HG02610 (cell line): ENCODE results near the gene FMN2.
"Not testable (repeated sequence)": the region's sequence is repeated elsewhere in the genome, so short reads cannot be mapped to it uniquely, and the experiment has no call there.

Experiments used
- ATAC-seq: cut with Tn5 transposase; IDR thresholded peaks from one replicate; pipeline ENCODE4 v1.9.1; 2021; ENCODE audit warnings: mild to moderate bottlenecking, moderate library complexity; ENCODE audit not compliant: unreplicated experiment

FMN2 gene

DNA sequence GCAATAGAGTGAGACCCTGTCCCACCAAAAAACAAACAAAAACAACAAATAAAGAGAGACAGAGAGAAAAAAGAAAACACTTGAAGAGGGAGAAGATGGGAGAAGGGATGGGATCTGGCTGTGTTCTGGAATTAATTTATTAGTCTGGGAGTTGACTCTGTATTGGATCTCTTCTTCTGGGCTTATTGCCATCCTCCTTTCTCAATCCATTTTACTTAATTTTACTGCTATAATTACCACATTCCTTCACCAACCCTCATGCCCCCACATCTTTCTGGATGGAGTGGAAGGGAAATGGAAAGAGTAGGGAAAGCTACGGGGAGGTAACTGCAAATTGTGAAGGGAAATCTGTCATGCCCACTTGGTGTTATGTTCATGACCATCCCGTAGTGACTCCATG lies 42.9 kb downstream of the FMN2 start:
- ATAC-seq = no peak

DNA sequence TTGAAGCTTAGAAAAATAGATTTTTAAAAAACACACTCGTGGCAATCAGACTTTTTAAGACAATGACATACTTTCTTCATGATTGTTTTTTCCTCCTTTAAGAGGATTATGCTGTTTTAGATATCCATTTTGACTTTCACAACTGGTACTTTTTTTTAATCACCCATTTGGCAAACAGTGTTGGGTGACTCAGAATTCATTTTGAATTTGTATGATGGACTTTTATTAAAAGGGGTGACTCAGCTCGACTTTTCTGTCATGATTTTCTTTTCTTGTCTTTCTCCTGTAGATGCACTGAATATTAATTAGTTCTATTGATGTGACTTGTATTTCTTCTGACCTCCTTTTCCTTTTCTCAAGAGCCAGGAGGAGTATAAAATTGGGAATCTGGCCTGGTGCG lies 44.7 kb downstream of the FMN2 start:
- ATAC-seq = no peak

DNA sequence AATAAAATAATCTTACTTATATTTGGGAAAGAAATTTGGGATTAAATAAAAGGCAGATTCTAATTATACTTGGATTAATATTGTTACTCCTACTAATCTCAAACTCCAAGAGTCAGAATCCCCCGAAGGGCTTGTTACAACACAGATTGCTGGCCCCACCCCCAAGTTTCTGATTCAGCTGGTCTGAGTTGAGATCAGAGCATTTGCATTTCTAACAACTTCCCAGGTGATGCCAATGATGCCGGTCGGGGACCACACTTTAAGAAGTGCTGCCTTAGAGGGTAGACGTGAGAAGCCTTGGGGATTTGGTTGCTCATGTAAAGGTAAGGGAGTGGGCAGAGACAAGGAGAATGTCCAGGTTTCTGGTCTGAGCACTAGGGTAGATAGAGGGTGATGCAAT lies 47.2 kb downstream of the FMN2 start:
- no peak for ATAC-seq

DNA sequence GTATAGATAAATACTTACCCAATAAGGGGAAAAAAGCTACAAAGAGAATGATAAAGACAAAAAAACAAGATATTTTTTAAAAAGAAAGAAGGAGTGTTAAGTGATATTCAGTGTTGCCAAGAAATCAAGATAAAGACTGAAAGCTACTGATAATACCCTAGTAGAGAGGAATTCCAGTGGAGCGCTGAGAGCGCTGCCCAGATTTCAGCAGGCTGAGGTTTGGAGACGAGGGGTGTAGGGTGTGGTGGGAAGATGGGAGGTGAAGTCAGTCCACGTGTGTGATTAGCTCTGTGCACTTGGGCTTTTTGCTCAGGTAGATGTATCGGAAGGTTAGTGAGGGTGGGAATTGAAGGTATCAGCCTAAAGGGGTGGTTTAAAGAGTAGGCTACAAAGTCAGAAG lies 47.8 kb downstream of the FMN2 start:
- no peak for ATAC-seq

DNA sequence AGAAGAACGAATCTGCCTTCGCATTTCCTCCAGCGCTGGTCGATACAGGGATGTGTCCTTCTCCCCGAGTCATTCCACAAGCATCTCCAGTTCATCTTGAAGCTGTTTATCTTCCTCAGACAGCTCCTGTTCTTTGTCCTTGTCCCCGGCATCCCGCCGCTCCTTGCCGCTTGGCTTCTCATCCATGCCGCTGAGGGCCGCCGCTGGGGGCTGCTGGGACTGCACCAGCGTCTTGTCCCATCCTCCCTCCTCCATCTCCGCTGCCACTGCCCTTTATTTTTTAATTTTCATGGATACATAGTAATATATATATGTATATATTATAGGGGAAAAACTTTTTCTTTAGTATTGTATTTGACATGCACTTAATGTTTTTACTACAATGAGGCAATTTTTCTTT lies 53.4 kb downstream of the FMN2 start:
- ATAC-seq = no peak

DNA sequence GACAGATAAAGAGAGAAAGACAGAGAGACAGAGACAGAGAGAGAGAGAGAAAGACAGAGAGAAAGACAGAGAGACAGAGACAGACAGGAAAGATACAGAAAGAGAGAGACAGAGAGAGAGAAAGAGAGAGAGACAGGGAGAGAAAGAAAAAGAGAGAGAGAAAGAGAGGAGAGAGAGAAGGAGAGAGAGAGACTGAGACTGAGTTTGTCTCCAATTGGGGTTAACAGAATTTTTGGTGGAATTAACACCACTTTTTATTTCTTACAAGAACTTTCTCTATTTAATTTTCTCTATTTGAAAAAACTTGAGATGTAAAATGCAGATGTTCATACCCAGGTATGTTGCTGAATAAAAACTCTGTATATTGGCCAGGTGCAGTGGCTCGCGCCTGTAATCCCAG lies 56.6 kb downstream of the FMN2 start:
- ATAC-seq = no peak

DNA sequence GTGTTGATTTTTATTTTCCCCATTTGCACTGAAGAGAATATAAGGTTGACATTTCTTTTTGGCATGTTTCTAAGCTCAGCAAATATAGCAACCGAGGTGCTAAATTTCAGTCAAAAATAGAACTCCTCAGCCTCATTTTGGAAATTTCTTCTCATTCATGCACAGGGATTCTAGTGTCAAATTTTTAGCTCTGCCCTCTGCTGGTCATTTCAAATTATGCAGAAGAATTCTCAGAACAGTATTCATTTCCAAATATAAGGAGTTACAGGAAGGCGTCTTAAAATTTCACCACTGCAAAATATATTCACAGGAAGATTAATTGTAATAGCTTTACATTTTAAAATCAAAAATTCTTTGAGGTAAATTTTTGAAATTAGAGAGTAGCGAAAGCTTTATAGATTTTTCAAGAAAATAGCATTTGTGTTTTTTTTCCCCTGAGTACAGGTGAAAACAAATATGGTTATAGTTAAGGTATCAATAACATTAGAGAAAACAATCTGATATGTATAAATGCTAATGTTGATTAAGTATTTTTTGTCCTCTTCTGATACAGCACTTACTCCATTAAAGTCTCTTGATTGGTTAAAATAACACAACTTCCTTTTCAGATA lies 57.9 kb downstream of the FMN2 start:
- no peak for ATAC-seq

DNA sequence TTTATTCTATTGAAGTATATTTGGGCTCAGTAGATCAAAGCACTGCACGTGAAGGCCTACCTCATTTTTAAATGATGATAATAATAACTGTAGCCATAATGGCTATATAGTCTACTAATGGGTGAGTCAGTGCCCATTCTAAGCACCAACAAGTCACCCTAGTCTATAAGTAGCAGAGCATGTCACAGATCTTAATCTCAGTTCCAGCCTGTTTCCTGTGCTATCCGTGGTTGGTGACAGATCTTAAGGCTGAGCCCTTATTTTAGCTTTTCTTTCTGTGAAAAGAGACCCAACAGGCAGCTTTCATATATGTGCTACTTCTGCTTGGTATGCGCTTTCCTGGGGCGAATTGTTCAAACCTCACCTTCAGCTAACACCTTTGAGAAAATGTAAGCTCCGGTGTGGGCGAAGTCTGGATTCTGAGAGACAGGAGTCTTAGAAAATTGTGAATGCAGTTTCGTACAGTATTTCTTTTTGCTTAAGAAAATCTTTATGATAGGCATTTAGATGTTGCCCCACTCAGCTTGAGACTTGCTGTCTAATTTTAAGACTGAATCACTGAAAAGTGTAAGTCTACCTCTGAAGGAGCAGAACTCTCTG lies 59.6 kb downstream of the FMN2 start:
- ATAC-seq = no peak

DNA sequence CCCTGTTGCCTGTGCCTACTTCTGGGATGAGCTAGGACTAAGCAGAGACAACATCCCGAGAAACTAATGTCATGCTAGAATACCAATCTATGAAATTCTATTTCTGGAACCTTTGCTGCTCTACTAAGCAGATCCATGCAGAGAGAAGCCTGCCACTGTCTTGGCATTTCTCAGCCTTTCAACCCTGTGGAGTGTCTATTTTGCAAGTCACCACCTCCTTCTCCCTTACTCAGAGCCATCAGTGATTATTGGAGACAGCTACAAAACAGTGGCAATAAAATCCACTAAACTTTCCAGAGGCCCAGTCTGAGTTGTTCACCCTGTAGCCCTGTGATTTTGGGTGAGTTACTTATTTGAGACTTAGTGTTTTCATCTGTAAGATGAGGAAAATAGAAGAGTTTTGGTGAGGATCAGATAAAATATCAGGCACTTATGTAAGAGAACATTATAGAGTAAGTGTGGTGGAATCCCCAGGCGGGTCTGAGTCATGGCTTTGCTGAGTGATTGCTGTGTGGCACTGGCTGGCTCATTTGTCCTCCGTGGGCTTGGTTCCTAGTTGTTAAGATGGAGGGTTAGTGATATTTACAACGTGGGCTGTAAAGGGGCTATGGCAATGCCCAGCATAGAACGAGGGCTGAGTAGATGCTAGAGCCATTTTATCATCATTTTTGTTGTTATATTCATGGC lies 61.1 kb downstream of the FMN2 start:
- ATAC-seq = no peak

DNA sequence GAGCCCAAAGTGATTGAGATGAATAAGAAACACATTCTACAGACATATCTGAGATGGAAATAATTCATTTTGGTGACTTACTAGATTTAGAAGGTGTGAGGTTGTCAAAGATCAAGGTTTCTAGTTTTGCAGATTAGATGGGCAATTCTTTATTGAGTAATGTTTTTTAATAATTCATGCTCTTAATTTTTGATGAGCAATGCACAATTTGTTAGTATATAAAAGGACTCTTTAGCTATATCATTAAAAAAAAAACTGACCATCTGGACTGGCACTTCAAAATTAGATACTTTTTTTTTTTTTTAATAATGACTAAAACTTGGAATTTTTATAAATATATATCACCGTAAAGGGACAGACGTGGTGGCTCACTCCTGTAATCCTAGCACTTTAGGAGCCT lies 63.9 kb downstream of the FMN2 start:
- ATAC-seq = no peak

DNA sequence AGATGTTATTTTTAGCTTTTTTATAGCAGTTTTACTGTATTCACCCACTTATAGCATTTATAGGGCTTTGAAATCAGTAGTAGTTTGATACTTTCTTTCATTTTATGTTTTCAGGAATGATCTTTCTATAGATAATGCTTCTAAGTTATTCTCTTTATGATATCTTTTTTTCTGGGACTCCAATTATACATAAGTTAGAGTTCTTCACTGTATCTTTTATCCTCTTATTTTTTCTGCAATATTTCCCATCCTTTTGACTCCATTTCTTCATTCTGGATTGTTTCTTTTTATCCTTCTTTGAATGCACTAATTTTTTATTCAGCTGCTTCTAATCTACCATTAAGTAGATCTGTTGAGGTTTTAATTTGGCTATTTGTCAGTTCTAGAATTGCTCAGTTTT lies 73.1 kb downstream of the FMN2 start:
- no peak for ATAC-seq

DNA sequence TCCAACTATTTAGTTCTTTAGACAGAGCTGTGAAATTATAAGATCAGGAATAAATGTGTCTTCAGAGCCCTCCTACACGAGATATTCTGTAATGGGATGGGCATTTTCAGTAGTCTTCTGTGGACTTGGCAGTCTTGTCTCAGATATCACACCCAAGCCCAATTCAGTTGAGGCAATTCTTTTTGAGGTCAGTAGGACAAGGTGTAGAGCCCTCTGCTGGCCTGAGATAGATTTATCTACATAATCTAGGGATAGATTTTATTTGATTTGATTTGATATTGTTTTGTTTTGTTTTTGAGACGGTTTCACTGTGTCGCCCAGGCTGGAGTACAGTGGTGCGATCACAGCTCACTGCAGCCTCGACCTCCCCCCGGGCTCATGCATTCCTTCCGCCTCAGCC lies 77.5 kb downstream of the FMN2 start:
- ATAC-seq = no peak

DNA sequence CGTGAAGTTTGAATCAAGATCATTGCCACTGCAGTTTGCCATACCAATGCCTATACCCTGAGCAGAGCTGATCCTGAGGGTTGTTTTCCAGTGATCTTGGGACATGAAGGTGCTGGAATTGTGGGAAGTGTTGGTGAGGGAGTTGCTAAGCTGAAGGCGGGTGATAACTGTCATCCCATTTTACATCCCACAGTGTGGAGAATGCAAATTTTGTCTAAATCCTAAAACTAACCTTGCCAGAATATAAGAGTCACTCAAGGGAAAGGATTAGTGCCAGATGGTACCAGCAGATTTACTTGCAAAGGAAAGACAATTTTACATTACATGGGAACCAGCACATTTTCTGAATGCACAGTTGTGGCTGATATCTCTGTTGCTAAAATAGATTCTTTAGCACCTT lies 78.6 kb downstream of the FMN2 start:
- ATAC-seq = no peak

DNA sequence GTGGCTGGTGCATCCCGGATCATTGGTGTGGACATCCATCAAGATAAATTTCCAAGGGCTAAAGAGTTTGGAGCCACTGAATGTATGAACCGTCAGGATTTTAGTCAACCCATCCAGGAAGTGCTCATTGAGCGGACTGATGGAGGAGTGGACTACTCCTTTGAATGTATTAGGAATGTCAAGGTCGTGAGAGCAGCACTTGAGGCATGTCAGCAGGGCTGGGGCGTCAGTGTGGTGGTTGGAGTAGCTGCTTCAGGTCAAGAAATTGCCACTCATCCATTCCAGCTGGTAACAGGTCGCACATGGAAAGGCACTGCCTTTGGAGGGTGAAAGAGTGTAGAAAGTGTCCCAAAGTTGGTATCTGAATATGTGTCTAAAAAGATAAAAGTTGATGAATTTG lies 79.1 kb downstream of the FMN2 start:
- no peak for ATAC-seq

DNA sequence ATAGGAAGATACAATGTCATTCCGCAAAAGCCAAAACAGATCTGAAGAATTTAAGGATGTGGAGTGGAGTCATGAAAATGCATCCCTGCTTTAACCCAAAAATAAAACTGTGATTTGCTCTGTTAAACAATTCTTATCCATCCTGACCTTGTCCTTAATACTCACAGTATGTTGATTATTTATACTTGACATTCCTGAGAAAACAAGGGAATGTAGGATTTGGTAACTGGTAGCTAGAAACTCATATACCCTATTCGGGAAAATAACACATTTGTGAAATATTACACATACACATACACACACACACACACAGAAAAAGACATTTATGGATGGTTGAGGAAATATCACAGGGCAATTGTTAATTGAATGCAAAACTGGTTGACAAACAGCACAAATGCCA lies 80.2 kb downstream of the FMN2 start:
- no peak for ATAC-seq

DNA sequence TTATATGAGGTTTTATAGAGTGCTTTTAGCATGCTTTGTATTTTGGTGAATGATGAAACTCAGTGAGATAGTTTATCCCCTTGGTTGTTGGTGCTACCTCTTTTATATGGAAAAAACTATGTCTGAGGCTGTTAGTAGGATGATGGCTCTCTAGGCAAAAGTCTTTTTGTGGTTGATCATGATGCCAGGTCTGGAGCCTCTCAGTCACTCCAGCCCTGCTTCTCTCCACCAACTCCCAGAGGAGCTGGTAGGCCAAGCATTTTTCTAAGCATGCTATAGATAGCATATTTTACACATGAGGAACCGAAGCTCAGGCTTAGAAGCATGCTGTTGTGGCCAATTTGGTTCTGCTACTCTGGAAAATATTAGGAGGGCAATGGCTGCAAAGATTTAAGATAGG lies 82.2 kb downstream of the FMN2 start:
- no peak for ATAC-seq

DNA sequence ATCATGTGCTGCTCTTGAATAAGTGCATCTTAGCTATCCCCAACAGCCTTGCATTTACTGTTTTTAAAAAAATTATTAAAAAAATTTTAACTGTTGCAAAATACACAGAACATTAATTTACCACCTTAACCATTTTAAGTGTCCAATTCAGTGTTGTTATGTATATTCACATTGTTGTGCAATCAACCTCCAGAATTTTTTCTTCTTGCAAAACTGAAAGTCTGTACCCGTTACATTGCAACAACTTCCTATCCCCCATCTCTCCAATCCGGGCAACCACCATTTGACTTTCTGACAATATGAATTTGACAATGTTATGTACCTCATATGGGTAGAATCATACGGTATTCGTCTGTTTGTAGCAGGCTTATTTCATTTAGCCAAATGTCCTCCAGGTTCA lies 83.1 kb downstream of the FMN2 start:
- ATAC-seq = no peak

DNA sequence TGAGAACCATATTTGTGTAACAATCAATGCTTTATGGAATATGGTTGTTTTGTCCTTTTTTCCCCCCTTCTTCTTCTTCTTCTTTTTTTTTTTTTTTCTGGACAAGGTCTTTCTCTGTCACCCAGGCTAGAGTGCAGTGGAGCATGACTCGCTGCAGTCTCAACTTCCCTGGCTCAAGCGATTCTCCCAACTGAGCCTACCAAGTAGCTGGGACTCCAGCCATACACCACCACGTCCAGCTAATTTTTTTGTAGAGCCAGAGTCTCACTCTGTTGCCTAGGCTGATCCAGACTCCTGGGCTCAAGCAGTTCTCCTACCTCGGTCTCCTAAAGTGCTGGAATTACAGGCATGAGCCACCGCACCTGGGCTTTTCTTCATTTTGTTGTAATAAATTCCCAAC lies 86.7 kb downstream of the FMN2 start:
- ATAC-seq = no peak

DNA sequence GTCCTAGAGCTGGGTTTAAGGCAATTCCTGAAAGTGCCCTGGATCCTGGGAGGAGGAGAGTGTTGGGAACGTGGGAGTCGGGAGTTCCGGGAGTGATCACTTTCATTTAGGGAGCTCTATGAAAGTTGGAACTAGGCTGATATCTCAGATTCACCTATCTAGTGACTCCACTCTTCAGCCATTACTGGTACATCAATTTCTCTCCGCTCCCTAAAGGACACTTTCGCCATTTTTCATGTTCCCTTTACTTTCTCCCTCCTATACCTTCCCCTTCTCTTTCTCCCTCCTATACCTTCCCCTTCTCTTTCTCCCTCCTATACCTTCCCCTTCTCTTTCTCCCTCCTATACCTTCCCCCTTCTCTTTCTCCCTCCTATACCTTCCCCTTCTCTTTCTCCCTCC lies 93.0 kb downstream of the FMN2 start:
- ATAC-seq = not testable (repeated sequence)

DNA sequence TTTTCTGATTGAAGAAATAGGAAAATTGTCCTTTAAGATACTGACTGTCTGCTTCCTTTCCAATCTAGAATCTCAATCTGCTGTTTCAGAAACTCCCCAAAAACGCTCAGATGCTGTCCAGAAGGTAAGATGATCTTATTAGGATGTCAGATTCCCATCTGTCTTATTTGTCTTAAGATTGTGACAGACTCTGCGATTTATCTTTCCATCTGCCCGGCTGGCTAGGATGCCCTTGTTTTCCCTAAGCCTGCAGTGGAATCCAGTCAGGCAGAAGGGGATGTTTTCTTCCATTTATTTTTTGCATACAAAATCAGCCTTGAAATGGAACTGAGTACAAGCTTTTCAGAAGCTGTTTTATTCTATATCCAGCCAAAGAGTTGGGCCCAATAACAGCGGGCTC lies 96.5 kb downstream of the FMN2 start:
- ATAC-seq = no peak

DNA sequence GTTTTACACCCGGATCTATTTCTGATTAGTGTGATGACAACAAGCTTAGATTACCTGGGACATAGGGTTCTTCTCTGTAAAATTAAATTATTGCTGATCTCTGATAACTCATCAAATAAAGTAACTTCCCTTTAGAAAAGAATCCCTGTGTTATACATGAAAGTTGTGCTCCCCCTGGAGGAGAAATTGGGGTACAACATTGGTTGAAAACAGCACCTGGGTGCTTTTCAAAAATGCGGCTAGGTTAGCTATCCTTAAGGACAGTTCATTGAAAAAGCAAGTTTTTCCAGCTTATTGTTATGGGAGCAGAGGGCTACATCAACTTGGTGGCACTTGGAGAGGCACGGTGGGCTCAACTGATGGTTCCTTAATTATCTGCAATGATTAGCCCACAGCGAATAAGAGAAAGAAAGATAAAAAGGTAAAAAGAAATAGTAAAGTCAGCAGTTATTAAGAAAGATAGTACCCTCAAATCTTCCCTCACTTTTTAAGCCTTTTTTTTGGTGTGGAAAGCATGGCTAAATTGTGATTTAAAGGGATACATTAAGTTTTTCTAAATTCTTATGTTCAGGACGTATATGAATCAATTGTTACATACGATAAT lies 97.8 kb downstream of the FMN2 start:
- peak; percentile 44 for ATAC-seq

DNA sequence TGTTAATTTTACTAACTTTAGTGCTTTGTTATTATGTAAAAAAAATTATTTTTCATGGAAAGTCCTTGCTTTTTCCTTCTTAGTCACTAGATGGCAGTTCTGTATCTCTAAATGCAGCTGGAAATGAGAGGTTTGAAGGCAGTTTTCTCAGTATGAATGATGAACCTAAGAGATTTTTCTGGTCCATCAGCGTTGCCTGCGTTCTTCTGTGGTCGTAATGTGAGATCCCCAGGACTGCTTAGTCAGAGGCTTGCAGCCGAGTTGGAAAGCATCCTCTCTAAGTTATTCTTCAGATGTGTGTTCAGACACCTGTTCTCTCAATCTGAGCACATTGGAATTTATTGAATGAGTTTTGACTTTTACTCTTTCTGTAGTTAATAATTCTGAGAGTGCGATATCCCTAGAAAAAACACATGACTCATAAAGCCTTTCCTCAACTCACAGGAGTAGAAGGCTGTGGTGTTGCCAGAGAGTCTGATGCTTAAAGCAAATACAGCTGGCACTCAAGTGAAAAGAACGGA lies 99.3 kb downstream of the FMN2 start:
- ATAC-seq = peak; percentile 68
